Measurements from ENCODE around the gene PTPRM. TPM values are rescaled to one million over a fixed set of nuclear protein-coding genes. Genes with fewer than 3 reads are reported as not detected.

Gene PTPRM
- polyA plus RNA-seq, 1 experiment = 81.1 TPM

GRCh38 chr18:7758764-7759163 is 191.6 kb downstream of the PTPRM start:
- no peaks in the 10 kb centered on the region for H3K9me3 ChIP-seq (ENCODE audit: control insufficient read depth, insufficient read depth, low read length)
- ChIA-PET CTCF (interaction anchor here (1.1 kb wide), 1 partner anchor 192 kb away, joined by 6 read pairs; the partner anchor contains the start of gene PTPRM), POLR2A (no interaction called here)
- no peak overlapping the region for H3K27ac ChIP-seq (ENCODE audit: low read depth, low read length)
- no peaks in the 10 kb centered on the region for H3K27me3 ChIP-seq (ENCODE audit: control insufficient read depth, insufficient read depth, low read length)
- DNase-seq (ENCODE audit: low read depth, low spot score) = no peak
- no peak overlapping the region for H3K4me3 ChIP-seq (ENCODE audit: low read depth, low read length)
- no peak for TF ChIP-seq CTCF (IDR thresholded peaks at IDR 0.05; ENCODE audit: low read depth, low read length)

- H3K4me3 ChIP-seq (ENCODE audit: low read depth, low read length) = no peak overlapping the region
- DNase-seq (ENCODE audit: low read depth, low spot score) = no peak
- TF ChIP-seq CTCF (IDR thresholded peaks at IDR 0.05; ENCODE audit: low read depth, low read length) = no peak
- ChIA-PET CTCF (no interaction called here), POLR2A (no interaction called here)
- H3K27me3 ChIP-seq (ENCODE audit: control insufficient read depth, insufficient read depth, low read length) = no peaks in the 10 kb centered on the region
- H3K27ac ChIP-seq (ENCODE audit: low read depth, low read length) = no peak overlapping the region
- H3K9me3 ChIP-seq (ENCODE audit: control insufficient read depth, insufficient read depth, low read length) = no peaks in the 10 kb centered on the region
These were observed 194.1 kb downstream of the PTPRM start for GRCh38 chr18:7760967-7761948.

GRCh38 chr18:7764405-7764804 is 197.3 kb downstream of the PTPRM start:
- H3K27me3 ChIP-seq (ENCODE audit: control insufficient read depth, insufficient read depth, low read length) = no peaks in the 10 kb centered on the region
- DNase-seq (ENCODE audit: low read depth, low spot score) = no peak
- no peak for TF ChIP-seq CTCF (IDR thresholded peaks at IDR 0.05; ENCODE audit: low read depth, low read length)
- H3K9me3 ChIP-seq (ENCODE audit: control insufficient read depth, insufficient read depth, low read length) = no peaks in the 10 kb centered on the region
- ChIA-PET CTCF (no interaction called here), POLR2A (no interaction called here)
- H3K27ac ChIP-seq (ENCODE audit: low read depth, low read length) = no peak overlapping the region
- no peak overlapping the region for H3K4me3 ChIP-seq (ENCODE audit: low read depth, low read length)

- TF ChIP-seq CTCF (IDR thresholded peaks at IDR 0.05; ENCODE audit: low read depth, low read length) = no peak
- H3K27me3 ChIP-seq (ENCODE audit: control insufficient read depth, insufficient read depth, low read length) = no peaks in the 10 kb centered on the region
- no peak overlapping the region for H3K4me3 ChIP-seq (ENCODE audit: low read depth, low read length)
- no peak for DNase-seq (ENCODE audit: low read depth, low spot score)
- CTCF ChIA-PET = no interaction called here
- POLR2A ChIA-PET = interaction anchor here (0.6 kb wide), 1 partner anchor 168 kb away, joined by 4 read pairs; no protein-coding TSS in a partner anchor
- H3K27ac ChIP-seq (ENCODE audit: low read depth, low read length) = no peak overlapping the region
- no peaks in the 10 kb centered on the region for H3K9me3 ChIP-seq (ENCODE audit: control insufficient read depth, insufficient read depth, low read length)
These were observed 199.2 kb downstream of the PTPRM start for GRCh38 chr18:7766346-7766745.

- ChIA-PET CTCF (no interaction called here), POLR2A (interaction anchor here (0.6 kb wide), 1 partner anchor 169 kb away, joined by 4 read pairs; no protein-coding TSS in a partner anchor)
- no peaks in the 10 kb centered on the region for H3K9me3 ChIP-seq (ENCODE audit: control insufficient read depth, insufficient read depth, low read length)
- H3K27ac ChIP-seq (ENCODE audit: low read depth, low read length) = no peak overlapping the region
- no peaks in the 10 kb centered on the region for H3K27me3 ChIP-seq (ENCODE audit: control insufficient read depth, insufficient read depth, low read length)
- no peak overlapping the region for H3K4me3 ChIP-seq (ENCODE audit: low read depth, low read length)
- no peak for DNase-seq (ENCODE audit: low read depth, low spot score)
- TF ChIP-seq CTCF (IDR thresholded peaks at IDR 0.05; ENCODE audit: low read depth, low read length) = no peak
These were observed 199.7 kb downstream of the PTPRM start for GRCh38 chr18:7766817-7767216.
